GM12872 (cell line): Measurements from ENCODE around the gene C1orf87.

ENCODE experiments used
- TF ChIP-seq, protein P1 (sequence below): IDR thresholded peaks from 3 replicates; pipeline ENCODE4 v1.5.1; 2011; ENCODE audit warnings: low read depth, mild to moderate bottlenecking, low read length, moderate library complexity; ENCODE audit not compliant: insufficient read depth

Gene C1orf87

GRCh38 chr1:60078182-60078581, 4.6 kb upstream of the C1orf87 start:
- TF ChIP-seq, protein P1, sequence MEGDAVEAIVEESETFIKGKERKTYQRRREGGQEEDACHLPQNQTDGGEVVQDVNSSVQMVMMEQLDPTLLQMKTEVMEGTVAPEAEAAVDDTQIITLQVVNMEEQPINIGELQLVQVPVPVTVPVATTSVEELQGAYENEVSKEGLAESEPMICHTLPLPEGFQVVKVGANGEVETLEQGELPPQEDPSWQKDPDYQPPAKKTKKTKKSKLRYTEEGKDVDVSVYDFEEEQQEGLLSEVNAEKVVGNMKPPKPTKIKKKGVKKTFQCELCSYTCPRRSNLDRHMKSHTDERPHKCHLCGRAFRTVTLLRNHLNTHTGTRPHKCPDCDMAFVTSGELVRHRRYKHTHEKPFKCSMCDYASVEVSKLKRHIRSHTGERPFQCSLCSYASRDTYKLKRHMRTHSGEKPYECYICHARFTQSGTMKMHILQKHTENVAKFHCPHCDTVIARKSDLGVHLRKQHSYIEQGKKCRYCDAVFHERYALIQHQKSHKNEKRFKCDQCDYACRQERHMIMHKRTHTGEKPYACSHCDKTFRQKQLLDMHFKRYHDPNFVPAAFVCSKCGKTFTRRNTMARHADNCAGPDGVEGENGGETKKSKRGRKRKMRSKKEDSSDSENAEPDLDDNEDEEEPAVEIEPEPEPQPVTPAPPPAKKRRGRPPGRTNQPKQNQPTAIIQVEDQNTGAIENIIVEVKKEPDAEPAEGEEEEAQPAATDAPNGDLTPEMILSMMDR: no peak

DNA sequence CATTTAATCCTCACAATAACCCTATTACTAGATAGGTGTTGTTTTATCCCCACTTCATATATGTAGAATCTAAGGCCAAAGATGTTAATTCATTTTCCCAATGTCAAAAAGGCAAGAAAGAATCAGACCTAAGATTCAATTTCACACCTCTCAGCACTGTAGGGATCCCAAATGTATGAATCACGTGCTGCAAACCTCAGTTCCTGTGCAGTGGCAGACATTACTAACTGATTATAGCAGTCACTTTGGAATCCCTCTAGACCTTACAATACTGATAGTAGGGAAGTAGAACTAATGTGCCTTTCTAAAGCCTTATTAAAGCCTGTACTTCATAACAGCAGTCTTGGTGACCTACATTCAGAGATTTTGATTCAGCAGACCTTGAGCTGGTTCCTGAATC, 2.3 kb downstream of the C1orf87 start:
- TF ChIP-seq, protein P1: no peak

GRCh38 chr1:60069691-60070090, 3.9 kb downstream of the C1orf87 start:
- TF ChIP-seq, protein P1: no peak

GRCh38 chr1:60068393-60069045, 5.1 kb downstream of the C1orf87 start:
- TF ChIP-seq, protein P1: no peak

DNA sequence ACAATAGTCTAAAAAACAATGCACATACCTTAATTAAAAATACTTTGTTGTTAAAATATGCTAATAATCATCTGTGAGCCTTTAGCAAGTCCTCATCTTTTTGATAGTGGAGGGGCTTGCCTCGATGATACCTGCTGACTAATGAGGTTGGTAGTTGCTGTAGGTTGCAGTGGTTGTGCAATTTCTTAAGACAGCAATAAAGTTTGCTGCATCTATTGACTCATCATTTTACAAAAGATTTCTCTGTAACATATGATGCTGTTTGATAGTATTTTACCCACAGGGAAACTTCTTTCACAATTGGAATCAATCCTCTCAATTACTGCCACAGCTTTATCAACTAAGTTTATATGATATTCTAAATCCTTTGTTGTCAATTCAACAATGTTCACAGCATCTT, 7.6 kb downstream of the C1orf87 start:
- TF ChIP-seq, protein P1: no peak

GRCh38 chr1:60065199-60065598, 8.4 kb downstream of the C1orf87 start:
- TF ChIP-seq, protein P1: no peak

DNA sequence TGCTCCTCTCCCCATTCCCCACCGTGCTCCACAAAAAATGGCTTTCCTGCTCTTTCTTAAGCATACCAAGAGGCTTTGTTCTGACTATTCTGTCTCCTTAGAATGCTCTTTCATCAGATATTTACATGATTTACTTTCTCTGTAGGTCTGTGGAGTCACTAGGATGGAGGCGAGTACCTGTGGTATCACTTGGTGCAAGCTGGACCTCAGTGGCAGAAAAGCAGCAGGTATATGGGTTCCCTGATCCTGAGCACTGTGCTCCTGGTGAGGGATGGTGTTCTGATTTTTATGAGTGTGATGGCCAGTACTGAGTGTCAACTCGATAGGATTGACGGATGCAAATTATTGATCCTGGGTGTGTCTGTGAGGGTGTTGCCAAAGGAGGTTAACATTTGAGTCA, 10.0 kb downstream of the C1orf87 start:
- TF ChIP-seq, protein P1: no peak
